K562 (cell line): ENCODE results near the gene RBM17.

Source experiments
- CBX2 ChIP-seq: fragments of 200-600 bp; sonication (generic); IDR thresholded peaks from one replicate; pipeline ENCODE4 v1.6.1; 2012; ENCODE audit warnings: mild to moderate bottlenecking, low read length, inconsistent platforms; ENCODE audit not compliant: insufficient read depth, poor library complexity, severe bottlenecking
- CC2D1A ChIP-seq: fragments of 450-650 bp; IDR thresholded peaks from 2 replicates; pipeline ENCODE4 v1.6.1; 2017; ENCODE audit warnings: mild to moderate bottlenecking
- DNMT1 ChIP-seq: fragments of 450-650 bp; IDR thresholded peaks from 2 replicates; pipeline ENCODE4 v1.6.1; 2016; ENCODE audit warnings: antibody characterized with exemption, mild to moderate bottlenecking
- FOS ChIP-seq: IDR thresholded peaks from 3 replicates; pipeline ENCODE4 v1.6.1; 2011; ENCODE audit not compliant: insufficient read length; ENCODE audit errors: extremely low read depth
- FOXP1 ChIP-seq: sonication (generic); formaldehyde crosslinking; IDR thresholded peaks from 2 replicates; pipeline ENCODE4 v1.8.0; 2022; ENCODE audit warnings: mild to moderate bottlenecking, missing genetic modification reagents
- JUNB ChIP-seq: fragments of 450-650 bp; formaldehyde crosslinking; conservative IDR thresholded peaks from 2 replicates; pipeline ENCODE4 v1.4.0; 2020; ENCODE audit warnings: mild to moderate bottlenecking
- KAT7 ChIP-seq: sonication (generic); formaldehyde crosslinking; IDR thresholded peaks from 2 replicates; pipeline ENCODE4 v1.8.0; 2022; ENCODE audit warnings: missing genetic modification reagents, mild to moderate bottlenecking, borderline replicate concordance
- MAFK ChIP-seq: IDR thresholded peaks from 2 replicates; pipeline ENCODE4 v1.6.1; 2011; ENCODE audit warnings: low read length, improper control_type of control experiment
- MAX ChIP-seq: sonication (generic); formaldehyde crosslinking; IDR thresholded peaks from 2 replicates; pipeline ENCODE4 v1.9.0; 2022; ENCODE audit warnings: mild to moderate bottlenecking, missing genetic modification reagents
- PRMT5 ChIP-seq: sonication (generic); formaldehyde crosslinking; IDR thresholded peaks from 2 replicates; pipeline ENCODE4 v1.5.0; 2020; ENCODE audit warnings: missing genetic modification reagents
- ZNF407 ChIP-seq: fragments of 450-650 bp; IDR thresholded peaks from 2 replicates; pipeline ENCODE4 v1.6.1; 2016; ENCODE audit warnings: low read depth
- ZNF707 ChIP-seq: fragments of 250-450 bp; sonication (Bioruptor Pico); conservative IDR thresholded peaks from 2 replicates; pipeline ENCODE4 v1.8.0; 2022; ENCODE audit warnings: inconsistent platforms, mild to moderate bottlenecking, moderate library complexity

- no peak for TF ChIP-seq CBX2
- TF ChIP-seq ZNF407: no peak
- TF ChIP-seq DNMT1: no peak
- TF ChIP-seq CC2D1A: no peak
- no peak for TF ChIP-seq MAX (CRISPR knock-in tag)
- TF ChIP-seq KAT7 (CRISPR knock-in tag): no peak
- TF ChIP-seq JUNB (CRISPR knock-in tag): no peak
- TF ChIP-seq ZNF707: no peak
- no peak for TF ChIP-seq MAFK
- TF ChIP-seq FOXP1 (CRISPR knock-in tag): no peak
- no peak for TF ChIP-seq PRMT5 (CRISPR knock-in tag)
- TF ChIP-seq FOS: no peak
These were observed 30.6 kb downstream of the RBM17 start for GRCh38 chr10:6119423-6119822.
